ENCODE measurements around the gene DLG2.

GRCh38 chr11:85021058-85021457 is 606.1 kb downstream of the DLG2 start:
- TF ChIP-seq CTCF (IDR thresholded peaks at IDR 0.05) (no peak), POLR2A (IDR thresholded peaks at IDR 0.05) (no peak)
